ENCODE data around the gene RAB38. TPM values are rescaled to one million over a fixed set of nuclear protein-coding genes. Genes with fewer than 3 reads are reported as not detected.

RAB38 gene
- total and polyA plus RNA-seq, 7 donors: 0.92 to 1.7 (median 1.2) TPM; not detected in 1

DNA sequence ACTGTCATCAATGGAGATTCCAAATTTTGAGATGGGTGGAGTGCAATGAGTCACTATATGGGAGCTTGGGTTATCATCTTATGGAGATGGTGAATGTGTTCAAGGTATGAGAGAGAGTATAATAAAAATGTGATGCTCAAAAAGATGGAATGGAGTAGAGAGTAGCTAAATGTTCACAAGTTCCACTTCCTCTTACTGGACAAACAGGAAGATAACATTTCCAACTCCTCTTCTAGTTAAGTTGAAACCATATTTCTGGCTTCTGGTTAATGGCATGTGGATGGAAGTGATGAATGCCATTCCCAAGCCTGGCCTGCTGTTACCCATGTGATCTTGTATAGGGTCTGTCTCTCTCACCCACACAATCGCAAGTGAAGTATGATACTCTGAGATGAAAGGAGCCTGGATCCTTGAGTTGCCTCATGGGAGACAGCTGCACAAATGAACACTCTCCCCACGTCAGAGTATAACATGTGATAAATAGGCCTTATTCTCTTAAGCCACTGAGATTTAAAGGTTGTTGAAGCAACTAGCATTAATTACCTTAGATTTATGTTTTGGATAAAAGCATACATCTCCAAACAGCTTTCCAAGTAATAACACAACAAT lies 111.0 kb downstream of the RAB38 start:
- intact Hi-C loops (cut with DNase I): no loop called here
- Histone ChIP-seq H3K9me3 (no peaks in the 10 kb centered on the region), H3K27me3 (no peaks in the 10 kb centered on the region), H3K27ac (no peak overlapping the region), H3K4me1 (no peaks in the 10 kb centered on the region), H3K36me3 (no peaks in the 10 kb centered on the region), H3K4me3 (no peak overlapping the region)
- no peak for DNase-seq
- TF ChIP-seq POLR2A (IDR thresholded peaks at IDR 0.05): no peak
- TF ChIP-seq CTCF (IDR thresholded peaks at IDR 0.05): no peak
- no peak for TF ChIP-seq EP300 (IDR thresholded peaks at IDR 0.05)
- no peak for TF ChIP-seq POLR2AphosphoS5 (IDR thresholded peaks at IDR 0.05)
- WGBS, 2 donors: 88 to 91% methylated on average over 2 of the region's 2 CpGs

Small RNA genes lying within 50 kb of the gene (small RNA-seq; reads per million reads assigned to genes)
- 0 reads per million in 3 donors for gene MIR3166
- 0 reads per million in 3 donors for gene RF00019

Other genes starting within 250 kb of the RAB38 start
- 10 to 100 TPM; 28.0 to 49.9 (median 45.0) TPM for gene CTSC, start 162.3 kb upstream of the RAB38 start, total RNA-seq
- gene CTSC, start 162.3 kb upstream of the RAB38 start, polyA plus RNA-seq: 100 to 1,000 TPM in 2 of 3 donors, 10 to 100 TPM in 1; 37.2 to 203 (median 118) TPM